Endothelial cell of umbilical vein (primary cell): ENCODE results near the gene SH3BP1. TPM values are rescaled to one million over a fixed set of nuclear protein-coding genes. Genes with fewer than 3 reads are reported as not detected.

Experiments used
- BruUV-seq: library from RNA; stranded (reverse); fragments of 400-500 nt; replicated peaks from 2 replicates; lab custom pipeline; 2021; lab: Mats Ljungman, UMichigan
- CTCF ChIA-PET: fragments of 300-600, 350-600 bp; sonication (Branson Sonifier 250); formaldehyde crosslinking; loops from one replicate; lab custom pipeline; 2021; ENCODE audit warnings: antibody characterized with exemption, inconsistent platforms; lab: Charles Lee
- POLR2A ChIA-PET: fragments of 300-600, 350-600 bp; sonication (Branson Sonifier 250); formaldehyde crosslinking; loops from one replicate; lab custom pipeline; 2021; ENCODE audit warnings: antibody characterized with exemption, inconsistent platforms; lab: Charles Lee
- DNase-seq: peaks from one replicate; pipeline ENCODE4 v3.0.0-alpha.2; 2011; ENCODE audit warnings: low read depth, low spot score
- FAIRE-seq: peaks from 2 replicates; lab custom pipeline; 2011; peaks lifted over from hg19 to GRCh38; lab: Jason Lieb, UNC
- H2AFZ ChIP-seq: 2 replicates; pipeline ENCODE4 v1.6.0; 2012; ENCODE audit warnings: low read depth, low read length, control low read depth, inconsistent platforms
- H3K27ac ChIP-seq: 2 replicates; pipeline ENCODE4 v1.5.1; 2011; ENCODE audit warnings: low read depth, mild to moderate bottlenecking, control low read depth, low read length, moderate library complexity; ENCODE audit not compliant: insufficient read depth
- H3K27me3 ChIP-seq, 2 experiments: 2 replicates each; pipeline versions ENCODE4 v1.6.0 to v1.6.1; 2011; ENCODE audit warnings: low read length in 2 of 2, mixed read lengths in 1 of 2; ENCODE audit not compliant: control insufficient read depth in 2 of 2, insufficient read depth in 2 of 2
- H3K36me3 ChIP-seq, 2 experiments: 2 replicates in 1 of 2; 3 replicates in 1 of 2; pipeline ENCODE4 v1.5.1; 2011; ENCODE audit warnings: low read length in 2 of 2, mild to moderate bottlenecking in 1 of 2, moderate library complexity in 1 of 2; ENCODE audit not compliant: control insufficient read depth in 2 of 2, insufficient read depth in 2 of 2; ENCODE audit errors: extremely low read depth in 1 of 2
- H3K4me1 ChIP-seq: 3 replicates; pipeline ENCODE4 v1.5.1; 2011; ENCODE audit warnings: mild to moderate bottlenecking, low read length; ENCODE audit not compliant: control insufficient read depth, insufficient read depth; ENCODE audit errors: extremely low read depth
- H3K4me2 ChIP-seq: 2 replicates; pipeline ENCODE4 v1.6.1; 2011; ENCODE audit warnings: low read length, control low read depth, mixed read lengths; ENCODE audit not compliant: insufficient read depth
- H3K4me3 ChIP-seq, 3 experiments: fragments of 200-600 bp in 1 of 3; sonication (generic), shearing (Covaris generic) in 1 of 3; replicated peaks in 1 of 3; 2 replicates each; pipeline ENCODE4 v1.5.1; 2011 to 2016; ENCODE audit warnings: control low read depth in 3 of 3, low read length in 3 of 3, mild to moderate bottlenecking in 2 of 3, inconsistent platforms in 1 of 3, low read depth in 1 of 3, moderate library complexity in 1 of 3; ENCODE audit not compliant: insufficient read depth in 1 of 3
- H3K79me2 ChIP-seq: 2 replicates; pipeline ENCODE4 v1.6.0; 2012; ENCODE audit warnings: low read length, inconsistent platforms; ENCODE audit not compliant: control insufficient read depth, insufficient read depth
- H3K9ac ChIP-seq: replicated peaks from 2 replicates; pipeline ENCODE3; 2011; ENCODE audit warnings: low read length, control low read depth; ENCODE audit not compliant: insufficient read depth; ENCODE audit errors: extremely low read depth
- H3K9me1 ChIP-seq: replicated peaks from 3 replicates; pipeline ENCODE4 v1.6.0; 2011; ENCODE audit warnings: mild to moderate bottlenecking, low read length; ENCODE audit not compliant: control insufficient read depth, insufficient read depth; ENCODE audit errors: extremely low read depth
- H3K9me3 ChIP-seq: replicated peaks from 2 replicates; pipeline ENCODE4 v1.5.1; 2012; ENCODE audit warnings: low read length, inconsistent platforms; ENCODE audit not compliant: control insufficient read depth, insufficient read depth
- H4K20me1 ChIP-seq: replicated peaks from 2 replicates; pipeline ENCODE3; 2011; ENCODE audit warnings: mild to moderate bottlenecking, low read length; ENCODE audit not compliant: control insufficient read depth, insufficient read depth; ENCODE audit errors: extremely low read depth
- CTCF ChIP-seq, 2 donors: IDR thresholded peaks; 1 replicate in 1 of 2; 2 replicates in 1 of 2; pipeline ENCODE4 v1.5.1; 2011; ENCODE audit warnings: low read length in 2 of 2, mild to moderate bottlenecking in 2 of 2, moderate library complexity in 2 of 2, control low read depth in 1 of 2, inconsistent platforms in 1 of 2, low read depth in 1 of 2; ENCODE audit not compliant: insufficient read depth in 1 of 2; ENCODE audit errors: extremely low read depth in 1 of 2
- EZH2 ChIP-seq: IDR thresholded peaks from 2 replicates; pipeline ENCODE4 v1.6.1; 2012; ENCODE audit warnings: borderline replicate concordance, low read depth, mild to moderate bottlenecking, moderate library complexity, low read length, inconsistent platforms; ENCODE audit not compliant: severe bottlenecking
- FOS ChIP-seq: IDR thresholded peaks from 2 replicates; pipeline ENCODE4 v1.6.1; 2011; ENCODE audit warnings: mild to moderate bottlenecking, low read length, moderate library complexity, borderline replicate concordance; ENCODE audit not compliant: insufficient read depth
- GATA2 ChIP-seq: IDR thresholded peaks from 2 replicates; pipeline ENCODE4 v1.7.0; 2011; ENCODE audit warnings: low read depth, mild to moderate bottlenecking, moderate library complexity, mixed read lengths, low read length; ENCODE audit not compliant: insufficient read length, insufficient read depth
- JUN ChIP-seq: IDR thresholded peaks from 2 replicates; pipeline ENCODE4 v1.6.1; 2011; ENCODE audit warnings: borderline replicate concordance, low read depth; ENCODE audit not compliant: insufficient read length, insufficient read depth
- MAX ChIP-seq: IDR thresholded peaks from 2 replicates; pipeline ENCODE4 v1.6.1; 2011; ENCODE audit not compliant: insufficient read depth, insufficient read length
- MYC ChIP-seq: IDR thresholded peaks from one replicate; pipeline ENCODE4 v1.6.1; 2011; ENCODE audit warnings: mild to moderate bottlenecking, low read depth, low read length
- POLR2A ChIP-seq: IDR thresholded peaks from 2 replicates; pipeline ENCODE4 v1.6.1; 2012; ENCODE audit warnings: low read depth, mild to moderate bottlenecking, control low read depth, low read length
- POLR2AphosphoS5 ChIP-seq: IDR thresholded peaks from 2 replicates; pipeline ENCODE4 v1.6.1; 2012; ENCODE audit warnings: low read depth, mild to moderate bottlenecking, control low read depth, low read length, moderate library complexity; ENCODE audit not compliant: insufficient read depth
- dilution Hi-C: fragments of 300-500 bp; cut with MboI; formaldehyde crosslinking; loops from one replicate; pipeline ENCODE4 v1.15.0; 2019; ENCODE audit warnings: low sequenced_read_pairs; ENCODE audit not compliant: extremely low pct_ligation_motif_present
- intact Hi-C: fragments of 100-400 bp; cut with micrococcal nuclease; formaldehyde crosslinking; loops from one replicate; pipeline ENCODE4 v1.10.0; 2022
- polyA plus RNA-seq, 4 experiments: library from polyadenylated mRNA; depleted of rRNA in 3 of 4; stranded (reverse) in 3 of 4; unstranded in 1 of 4; fragments of >200 nt; gene quantifications; 2 replicates each; pipeline versions ENCODE4 v1.2.1 to v1.2.3, GENCODE V29; 2011 to 2012; ENCODE audit warnings: missing spikeins in 1 of 4
- total RNA-seq: library from RNA; stranded (reverse); gene quantifications from 2 replicates; pipeline ENCODE4 v1.2.3, GENCODE V29; 2021

Gene SH3BP1
- total and polyA plus RNA-seq, 2 donors (not counting 3 experiments of a cell fraction or from before 2014, with no cell fraction given): 2.3 to 4.3 TPM

- Histone ChIP-seq H2AFZ (no peak overlapping the region), H3K9me1 (no peaks in the 10 kb centered on the region), H3K9ac (no peak overlapping the region), H3K27me3 (no peaks in the 10 kb centered on the region), H3K79me2 (peaks cover 32% of the 10 kb centered on the region), H3K4me1 (peaks cover 17% of the 10 kb centered on the region), H4K20me1 (no peaks in the 10 kb centered on the region), H3K4me3 (no peak overlapping the region), H3K9me3 (no peaks in the 10 kb centered on the region), H3K27ac (no peak overlapping the region), H3K36me3 (peaks cover 0 to 10% of the 10 kb centered on the region in 2 experiments), H3K4me2 (no peak overlapping the region)
- ChIA-PET CTCF (interaction anchor here (0.6 to 8.6 kb wide), 11 partner anchors 10 to 202 kb away, joined by 3 to 220 read pairs (median 11); partner anchors contain the start of genes LGALS1 and NOL12), POLR2A (interaction anchor here (1.2 kb wide), 1 partner anchor 20 kb away, joined by 5 read pairs; no protein-coding TSS in a partner anchor)
- no TSS peak for BruUV-seq
- intact Hi-C loops: no loop called here
- TF ChIP-seq EZH2: no peak
- TF ChIP-seq CTCF (IDR thresholded peaks at IDR 0.05; ENCODE audit: extremely low read depth in 1 of 2, insufficient read depth in 1 of 2, low read depth in 1 of 2, low read length in 2 of 2): peak; percentile 28 to 29
- FAIRE-seq: peak; percentile 12
- DNase-seq: no peak
- dilution Hi-C loops: no loop called here
Measured at GRCh38 chr22:37661160-37661924, 21.9 kb downstream of the SH3BP1 start.

GRCh38 chr22:37662039-37662438 is 22.6 kb downstream of the SH3BP1 start:
- Histone ChIP-seq H4K20me1 (no peaks in the 10 kb centered on the region), H3K4me2 (no peak overlapping the region), H3K79me2 (peaks cover 32% of the 10 kb centered on the region), H3K9ac (no peak overlapping the region), H3K4me1 (peaks cover 17% of the 10 kb centered on the region), H3K4me3 (no peak overlapping the region), H3K9me1 (no peaks in the 10 kb centered on the region), H3K9me3 (no peaks in the 10 kb centered on the region), H3K36me3 (peaks cover 0 to 10% of the 10 kb centered on the region in 2 experiments), H2AFZ (no peak overlapping the region), H3K27me3 (no peaks in the 10 kb centered on the region), H3K27ac (no peak overlapping the region)
- CTCF ChIA-PET: interaction anchor here (1.4 to 8.6 kb wide), 8 partner anchors 9 to 201 kb away, joined by 5 to 220 read pairs (median 16); partner anchors contain the start of genes LGALS1 and NOL12
- no peak for TF ChIP-seq POLR2A
- no peak for TF ChIP-seq CTCF (IDR thresholded peaks at IDR 0.05; ENCODE audit: extremely low read depth in 1 of 2, insufficient read depth in 1 of 2, low read depth in 1 of 2, low read length in 2 of 2)
- no peak for TF ChIP-seq FOS
- TF ChIP-seq POLR2AphosphoS5: no peak
- no peak for TF ChIP-seq MAX
- TF ChIP-seq JUN: no peak
- TF ChIP-seq EZH2: no peak
- no peak for TF ChIP-seq GATA2
- no peak for TF ChIP-seq MYC
- no TSS peak for BruUV-seq
- DNase-seq (no peak), FAIRE-seq (no peak)
- intact Hi-C loops (no loop called here), dilution Hi-C loops (no loop called here)
- POLR2A ChIA-PET: no interaction called here
